ENCODE data around the gene IQCN.
A peak's percentile ranks its signal among the peaks of the same experiment; 100 is the strongest.

Gene IQCN, protein sequence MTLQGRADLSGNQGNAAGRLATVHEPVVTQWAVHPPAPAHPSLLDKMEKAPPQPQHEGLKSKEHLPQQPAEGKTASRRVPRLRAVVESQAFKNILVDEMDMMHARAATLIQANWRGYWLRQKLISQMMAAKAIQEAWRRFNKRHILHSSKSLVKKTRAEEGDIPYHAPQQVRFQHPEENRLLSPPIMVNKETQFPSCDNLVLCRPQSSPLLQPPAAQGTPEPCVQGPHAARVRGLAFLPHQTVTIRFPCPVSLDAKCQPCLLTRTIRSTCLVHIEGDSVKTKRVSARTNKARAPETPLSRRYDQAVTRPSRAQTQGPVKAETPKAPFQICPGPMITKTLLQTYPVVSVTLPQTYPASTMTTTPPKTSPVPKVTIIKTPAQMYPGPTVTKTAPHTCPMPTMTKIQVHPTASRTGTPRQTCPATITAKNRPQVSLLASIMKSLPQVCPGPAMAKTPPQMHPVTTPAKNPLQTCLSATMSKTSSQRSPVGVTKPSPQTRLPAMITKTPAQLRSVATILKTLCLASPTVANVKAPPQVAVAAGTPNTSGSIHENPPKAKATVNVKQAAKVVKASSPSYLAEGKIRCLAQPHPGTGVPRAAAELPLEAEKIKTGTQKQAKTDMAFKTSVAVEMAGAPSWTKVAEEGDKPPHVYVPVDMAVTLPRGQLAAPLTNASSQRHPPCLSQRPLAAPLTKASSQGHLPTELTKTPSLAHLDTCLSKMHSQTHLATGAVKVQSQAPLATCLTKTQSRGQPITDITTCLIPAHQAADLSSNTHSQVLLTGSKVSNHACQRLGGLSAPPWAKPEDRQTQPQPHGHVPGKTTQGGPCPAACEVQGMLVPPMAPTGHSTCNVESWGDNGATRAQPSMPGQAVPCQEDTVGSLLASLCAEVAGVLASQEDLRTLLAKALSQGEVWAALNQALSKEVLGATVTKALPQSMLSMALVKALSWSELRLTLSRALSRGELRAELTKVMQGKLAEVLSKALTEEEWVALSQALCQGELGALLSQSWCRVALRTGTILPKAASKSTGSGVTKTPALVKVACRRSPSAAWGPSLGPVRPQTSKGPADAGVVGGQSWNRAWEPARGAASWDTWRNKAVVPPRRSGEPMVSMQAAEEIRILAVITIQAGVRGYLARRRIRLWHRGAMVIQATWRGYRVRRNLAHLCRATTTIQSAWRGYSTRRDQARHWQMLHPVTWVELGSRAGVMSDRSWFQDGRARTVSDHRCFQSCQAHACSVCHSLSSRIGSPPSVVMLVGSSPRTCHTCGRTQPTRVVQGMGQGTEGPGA (N-terminal part only)

DNA sequence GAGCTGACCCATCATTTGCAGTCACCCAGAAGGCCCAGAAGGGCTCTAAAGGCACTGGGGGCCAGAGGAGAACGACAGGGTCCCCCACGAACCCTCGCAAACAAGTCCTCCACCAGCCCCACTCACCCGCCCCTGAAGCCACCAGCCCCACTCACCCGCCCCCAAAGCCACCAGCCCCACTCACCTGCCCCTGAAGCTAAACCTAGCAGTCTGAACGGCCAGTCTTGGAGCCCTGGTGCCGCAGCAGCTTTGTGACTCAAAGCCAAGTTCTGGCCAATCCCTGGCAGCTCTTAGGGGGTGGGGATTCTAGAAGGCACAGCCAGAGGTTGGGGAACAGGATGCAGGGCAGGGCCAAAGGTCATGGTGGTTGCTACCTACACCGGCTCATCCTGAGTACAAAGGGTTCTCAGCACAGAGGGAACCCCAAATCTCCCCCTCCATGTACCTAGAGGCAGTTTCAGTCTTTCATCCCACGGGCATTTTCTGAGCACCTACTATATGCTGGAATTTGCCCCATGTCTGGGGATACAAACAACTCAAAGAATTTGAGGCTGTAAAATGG, at the start of gene IQCN:
Gene IQCN, minus strand, starts transcription at position 234 of the 562 bp plus-strand sequence. CDS start 4,974 bp downstream, outside the sequence.
- DNase-seq (ENCODE audit: low spot score) = no peak

DNA sequence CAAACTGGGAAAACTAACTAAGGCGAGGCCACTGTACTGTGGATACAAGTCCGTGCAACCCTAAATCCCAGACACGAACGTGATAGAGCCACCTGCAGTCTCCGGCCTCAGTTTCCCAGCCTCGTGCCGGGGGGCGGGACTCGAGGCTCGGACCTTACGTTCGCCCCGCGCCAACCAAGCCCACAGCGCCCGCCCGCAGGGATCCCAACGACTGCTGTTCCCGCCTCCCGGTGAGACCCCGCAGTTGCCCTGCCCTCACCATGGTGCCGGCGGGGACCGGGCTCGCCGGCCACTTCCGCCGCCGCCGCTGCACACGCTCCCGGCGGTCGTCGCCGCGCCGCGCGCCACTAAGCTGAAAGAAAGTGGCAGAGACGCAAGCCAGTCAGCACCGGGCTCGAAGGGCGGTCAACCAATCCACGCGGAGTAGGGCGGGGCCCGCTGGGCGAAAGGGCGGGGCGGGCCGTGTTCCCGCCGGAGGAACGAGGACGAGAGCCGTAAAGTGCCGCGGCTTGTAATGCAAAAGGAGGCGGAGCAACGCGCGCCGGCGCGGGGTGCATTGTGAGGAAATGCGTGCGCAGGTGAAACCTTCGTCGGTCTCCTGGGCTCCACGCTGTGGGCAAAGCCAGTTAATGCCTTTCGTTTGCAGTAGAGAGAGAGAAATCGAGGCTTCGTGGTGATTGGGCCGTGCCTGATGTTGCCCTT, 48.7 kb upstream of the IQCN start, which contains the start of gene LSM4:
Gene LSM4, minus strand, starts transcription at position 318 of the 702 bp plus-strand sequence. Its CDS starts 56 bp downstream, at position 262.
- DNase-seq (ENCODE audit: low spot score) = peak; percentile 99

DNA sequence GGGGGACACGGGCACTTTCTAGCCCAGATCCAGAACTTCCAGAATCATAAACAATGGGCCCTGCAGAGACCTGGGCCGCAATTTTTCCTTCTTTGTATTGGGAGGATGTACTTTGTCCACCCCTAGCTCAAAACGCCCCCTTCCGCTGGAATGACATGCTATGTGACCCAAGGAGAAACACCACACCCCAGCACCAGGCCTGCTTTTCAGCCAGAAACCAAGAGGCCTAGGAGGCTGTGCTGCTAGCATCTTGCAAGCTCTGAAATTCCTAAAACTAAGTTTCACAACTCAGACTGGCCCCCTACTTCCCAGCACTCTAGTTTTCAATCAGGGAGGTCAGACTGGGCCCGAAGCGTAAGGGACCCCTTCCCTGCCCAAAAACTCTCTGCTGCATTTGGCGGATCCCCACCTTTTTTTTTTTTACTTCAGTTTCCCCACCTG, 48.1 kb upstream of the IQCN start:
- peak; percentile 21 for DNase-seq (ENCODE audit: low spot score)

DNA sequence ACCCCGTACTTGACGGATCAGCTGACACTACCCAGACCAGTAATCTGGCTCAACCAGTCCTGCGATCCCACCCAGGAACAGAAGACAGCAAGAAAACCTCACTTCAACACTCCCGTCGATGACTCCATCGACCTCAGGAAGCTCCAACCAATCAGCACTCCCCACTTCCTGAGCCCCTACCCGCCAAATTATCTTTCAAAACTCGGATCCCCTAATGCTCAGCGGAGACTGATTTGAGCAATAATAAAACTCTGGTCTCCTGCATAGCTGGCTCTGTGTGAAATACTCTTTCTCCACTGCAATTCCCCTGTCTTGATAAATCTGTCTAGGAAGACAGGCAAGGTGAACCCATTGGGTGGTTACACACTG, 47.5 kb upstream of the IQCN start:
- DNase-seq (ENCODE audit: low spot score) = peak; percentile 39

DNA sequence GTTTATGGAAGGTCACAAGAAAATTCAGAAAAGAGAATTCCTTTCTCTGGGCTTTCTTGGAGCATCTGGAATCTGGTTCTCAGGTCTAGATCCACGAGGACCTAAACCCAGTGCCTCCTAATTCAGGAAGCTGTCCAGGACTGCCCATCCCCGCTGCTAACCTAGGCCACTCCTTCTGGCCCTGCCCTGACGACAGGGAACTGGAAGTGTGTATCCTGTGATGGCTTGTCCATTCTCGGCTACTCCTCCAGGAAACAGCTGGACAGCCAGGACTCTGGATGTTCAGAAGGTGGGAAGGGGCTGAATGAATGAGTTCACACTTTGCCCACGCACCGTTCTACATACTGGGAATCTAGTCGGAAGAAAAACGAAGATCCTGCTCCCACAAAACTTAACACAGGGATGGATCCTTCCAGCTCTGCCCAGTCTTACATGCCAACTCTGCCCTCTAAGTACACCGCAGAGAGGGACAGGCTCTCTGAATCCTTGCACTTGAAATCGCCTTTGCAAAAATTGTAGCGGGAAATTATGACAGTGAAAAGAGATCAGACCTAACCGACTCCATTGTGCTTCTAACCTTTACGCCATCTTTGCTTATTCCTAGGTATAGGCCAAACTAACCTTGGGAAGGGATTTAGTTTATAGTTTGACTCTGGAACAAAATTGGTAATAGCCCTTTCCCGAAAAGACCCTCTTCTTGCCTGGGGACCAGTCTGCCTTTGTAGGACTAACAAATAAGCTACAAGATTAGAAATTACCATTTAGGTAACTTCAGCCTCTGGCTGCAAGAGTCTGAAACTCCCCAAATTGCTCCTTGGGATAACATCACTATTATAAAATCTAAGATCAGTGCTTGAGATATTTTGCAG, 46.8 kb upstream of the IQCN start:
- DNase-seq (ENCODE audit: low spot score) = no peak

DNA sequence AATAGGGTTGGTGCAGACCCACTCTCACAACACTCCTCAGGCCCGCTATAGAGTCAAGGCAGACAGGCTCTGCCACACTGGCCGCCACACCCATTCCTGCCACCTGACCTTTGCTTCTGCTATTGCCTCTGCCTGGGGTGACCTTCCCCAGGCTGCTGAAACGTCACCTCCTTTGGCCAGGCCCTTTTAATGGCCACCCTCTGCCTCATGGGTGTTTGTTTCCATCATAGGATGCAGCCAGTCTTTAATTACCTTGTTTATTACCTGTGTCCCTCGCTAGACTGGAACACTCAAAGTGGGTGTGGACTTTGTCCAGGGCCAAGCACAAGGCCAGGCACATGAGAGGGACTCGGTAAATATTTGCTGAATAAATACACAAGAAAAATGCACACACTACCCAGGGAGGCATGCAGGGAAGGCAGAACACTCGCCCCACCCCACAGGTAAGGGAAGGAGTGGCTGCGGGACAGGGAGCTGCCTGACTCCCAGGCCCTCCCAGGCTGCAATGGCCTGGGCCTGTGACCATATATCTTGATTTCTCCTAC, 45.4 kb upstream of the IQCN start:
- no peak for DNase-seq (ENCODE audit: low spot score)

DNA sequence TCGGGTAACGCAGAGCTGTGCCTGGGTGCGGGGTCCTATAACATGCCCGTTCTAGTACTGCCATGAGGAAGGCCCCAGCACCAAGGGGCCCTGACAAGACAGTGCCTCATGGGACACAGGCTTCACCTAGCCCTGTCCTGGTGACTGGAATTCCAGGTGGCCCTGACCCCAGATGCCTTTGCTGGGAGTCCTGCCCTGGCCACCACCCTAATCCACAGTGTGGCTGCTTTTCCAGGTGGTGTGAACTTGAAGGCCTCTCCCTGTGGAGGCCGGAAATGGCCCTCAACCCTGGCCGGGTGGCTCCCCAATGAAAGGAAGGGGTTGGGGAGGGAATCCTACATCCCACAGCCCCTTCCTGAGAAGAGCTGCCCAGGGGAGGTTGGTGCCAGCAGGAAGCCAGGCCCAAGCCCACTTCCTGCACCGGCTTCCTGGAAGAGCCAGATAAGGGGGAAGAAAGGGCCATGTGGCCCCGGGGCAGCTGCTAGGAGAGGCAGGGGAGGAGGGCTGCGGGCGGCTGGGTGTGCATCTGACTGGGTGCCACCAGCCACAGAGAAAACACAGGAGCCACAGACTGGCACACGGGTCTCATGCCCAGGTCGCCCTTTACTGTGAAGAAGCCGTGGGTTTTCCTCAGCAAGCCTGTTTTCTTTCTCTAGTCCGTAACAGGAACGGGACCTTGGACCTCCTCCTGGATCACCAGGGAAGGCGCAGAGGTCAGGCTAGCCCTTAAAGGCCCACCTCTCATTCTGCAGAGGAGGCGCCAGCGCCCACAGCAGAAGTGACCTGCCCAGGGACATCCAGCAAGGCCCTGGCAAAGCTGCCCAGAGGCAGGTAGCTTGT, 43.9 kb upstream of the IQCN start:
- DNase-seq (ENCODE audit: low spot score) = peak; percentile 60

DNA sequence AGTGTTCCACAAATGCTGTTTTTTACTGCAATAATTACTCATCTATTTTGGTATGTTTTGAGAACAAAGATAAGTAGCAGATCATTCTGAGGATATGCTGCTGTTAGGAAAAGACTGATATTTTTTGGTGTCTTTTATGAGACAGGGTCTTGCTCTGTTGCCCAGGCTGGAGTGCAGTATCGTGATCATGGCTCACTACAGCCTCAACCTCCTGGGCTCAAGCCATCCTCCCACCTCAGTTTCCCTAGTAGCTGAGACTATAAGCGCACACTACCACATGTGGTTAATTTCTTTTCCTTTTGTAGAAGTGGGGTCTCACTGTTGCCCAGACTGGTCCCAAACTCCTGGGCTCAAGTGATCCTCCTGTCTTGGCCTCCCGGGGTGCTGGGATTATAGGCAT, 39.1 kb upstream of the IQCN start:
- DNase-seq (ENCODE audit: low spot score) = no peak

DNA sequence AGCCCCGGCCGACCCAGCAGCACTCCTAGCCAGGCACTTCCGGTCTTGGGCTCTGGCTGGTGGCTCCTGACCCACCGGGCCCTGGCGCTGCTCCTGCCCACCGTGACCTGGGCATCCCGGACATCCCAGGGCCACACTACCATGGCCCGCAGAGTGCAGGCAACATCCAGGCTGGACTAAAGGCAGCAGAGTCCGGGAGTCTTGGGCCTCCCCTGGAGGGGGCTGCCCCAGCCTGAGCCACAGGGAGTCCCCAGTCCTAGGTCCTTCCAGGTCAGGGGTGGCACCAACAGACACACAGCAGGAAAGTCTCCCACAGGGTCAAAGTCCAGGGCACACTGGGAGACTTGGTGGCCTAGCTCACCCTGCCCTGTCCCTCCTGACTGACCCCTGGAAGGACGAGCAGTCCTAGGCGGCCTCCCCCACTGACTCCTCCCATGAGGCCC, 37.9 kb upstream of the IQCN start:
- no peak for DNase-seq (ENCODE audit: low spot score)

DNA sequence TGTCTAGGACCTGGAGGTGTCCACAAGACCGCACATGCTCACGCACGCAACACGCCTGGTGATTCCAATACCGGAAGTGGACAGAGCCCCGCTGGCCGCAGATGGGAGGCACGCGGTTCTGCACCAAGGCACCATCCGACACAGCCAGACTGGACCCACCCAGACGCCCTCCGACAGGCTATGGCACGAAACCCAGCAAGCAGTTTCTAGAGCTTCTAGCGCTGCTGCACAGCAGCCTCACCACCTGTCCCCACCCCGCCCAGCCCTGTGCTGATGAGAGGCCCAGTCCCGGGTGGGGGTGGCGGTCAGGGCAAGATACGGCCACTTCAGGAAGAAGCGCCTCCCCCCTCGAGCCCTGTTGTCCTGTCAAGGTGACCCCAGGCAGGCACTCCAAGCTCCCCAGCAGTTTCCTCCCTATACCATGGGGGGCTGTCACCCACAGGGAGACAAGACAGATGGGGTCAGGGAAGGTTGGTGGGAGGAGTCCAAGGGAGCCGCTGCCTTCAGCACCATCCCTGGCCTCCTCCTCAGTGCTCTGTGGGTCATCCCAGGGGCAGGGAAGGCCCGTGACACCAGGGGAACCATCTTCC, 37.3 kb upstream of the IQCN start:
- DNase-seq (ENCODE audit: low spot score) = no peak

DNA sequence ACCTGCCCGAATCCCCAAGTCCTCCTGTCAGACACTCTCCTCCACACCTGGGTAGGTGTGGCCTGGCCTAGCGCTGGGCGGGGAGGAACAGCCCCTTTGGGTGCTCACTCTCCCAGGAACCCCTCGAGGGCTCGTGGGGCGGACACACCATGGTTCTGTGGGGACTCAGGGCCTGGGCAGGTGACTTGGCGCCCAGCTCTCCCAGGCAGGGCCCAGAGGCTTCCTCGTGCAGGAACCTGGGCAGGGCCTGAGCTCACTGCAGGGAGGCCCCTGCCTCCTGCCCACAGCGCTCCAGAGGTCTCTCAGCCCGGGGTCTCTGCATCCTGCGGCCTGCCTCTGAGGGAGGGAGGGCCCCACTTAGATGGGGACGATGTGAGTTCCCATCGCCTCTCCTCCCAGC, 36.7 kb upstream of the IQCN start:
- DNase-seq (ENCODE audit: low spot score) = no peak

DNA sequence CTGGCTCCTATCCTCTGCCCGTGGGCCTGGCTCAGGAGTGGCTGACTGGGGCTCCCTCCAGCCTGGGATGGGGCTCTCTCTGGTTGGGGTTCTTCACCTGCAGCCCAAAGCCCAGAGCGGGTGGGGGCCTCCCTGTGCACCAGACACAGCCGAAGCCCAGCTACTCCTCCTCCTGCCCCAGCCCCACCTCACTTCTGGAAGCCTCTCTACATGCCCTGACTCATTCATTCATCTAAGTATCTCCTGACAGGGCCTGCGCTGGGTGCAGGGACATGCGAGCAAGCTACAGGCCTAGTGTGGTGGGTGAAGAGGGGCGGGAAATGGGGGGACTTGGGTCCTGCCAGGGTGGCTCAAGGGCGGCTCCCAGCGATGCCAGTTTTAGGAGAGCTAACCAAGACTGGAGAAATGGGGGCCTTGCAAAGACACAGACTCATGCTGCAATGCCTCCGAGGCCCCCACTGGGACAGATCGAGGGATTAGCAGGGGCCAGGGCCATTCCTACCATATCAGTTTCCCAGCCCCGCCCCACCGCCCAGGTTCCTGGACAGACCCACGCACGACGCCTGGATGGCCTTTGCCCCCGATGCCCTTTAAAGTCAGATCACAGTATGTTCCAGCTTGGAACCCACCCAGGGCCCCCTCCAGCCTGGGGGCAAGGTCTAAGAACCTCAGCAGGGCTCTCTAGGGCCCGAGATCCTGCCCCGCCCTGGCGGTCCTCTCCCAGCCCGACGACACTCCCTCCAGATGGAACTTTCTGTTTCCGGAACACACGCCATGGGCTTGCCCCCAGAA, 36.1 kb upstream of the IQCN start:
- no peak for DNase-seq (ENCODE audit: low spot score)

DNA sequence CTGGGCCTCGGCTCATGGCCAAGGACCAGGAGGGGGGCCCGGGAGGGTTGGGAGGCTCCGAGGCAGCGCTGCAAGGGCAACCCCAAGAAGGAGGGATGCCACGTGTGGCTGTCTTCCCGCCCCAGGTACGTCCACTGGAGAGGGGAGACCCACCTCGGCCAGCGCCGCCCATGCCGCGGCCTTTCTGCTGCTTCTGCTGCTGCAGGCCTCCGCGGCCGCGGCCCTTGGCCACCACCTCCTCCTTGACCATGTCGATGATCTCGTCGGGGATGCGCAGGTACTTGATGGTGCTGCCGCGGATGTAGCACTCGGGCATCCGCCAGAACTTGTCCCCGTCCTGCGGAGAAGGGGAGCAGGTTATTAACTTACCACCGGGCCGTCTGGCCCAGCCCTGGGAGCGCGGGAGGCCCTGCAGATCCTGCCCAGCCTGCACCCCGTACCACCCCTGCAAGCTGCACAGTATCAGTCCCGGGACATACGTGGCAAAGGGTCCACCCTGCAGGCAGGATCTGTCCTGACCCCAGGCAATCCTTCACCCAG, 35.3 kb upstream of the IQCN start:
- no peak for DNase-seq (ENCODE audit: low spot score)

DNA sequence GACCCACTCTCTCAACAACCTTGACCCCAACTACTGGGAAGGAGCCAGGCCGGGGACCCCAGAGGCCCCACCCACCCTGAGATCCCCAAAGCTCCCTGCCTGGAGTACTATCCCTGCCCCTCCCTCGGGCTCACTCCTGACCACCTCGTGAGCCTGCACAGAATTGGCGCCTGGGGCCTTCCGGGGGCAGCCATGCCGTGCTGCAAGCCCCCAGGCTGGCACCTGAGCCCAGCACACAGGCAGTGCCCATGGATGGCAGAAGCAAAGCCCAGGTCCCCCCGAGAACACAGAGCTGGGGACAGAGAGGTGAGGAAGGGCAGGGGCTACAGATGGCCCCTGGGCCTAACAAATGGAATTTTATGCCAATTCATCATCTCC, 34.7 kb upstream of the IQCN start:
- DNase-seq (ENCODE audit: low spot score) = no peak

DNA sequence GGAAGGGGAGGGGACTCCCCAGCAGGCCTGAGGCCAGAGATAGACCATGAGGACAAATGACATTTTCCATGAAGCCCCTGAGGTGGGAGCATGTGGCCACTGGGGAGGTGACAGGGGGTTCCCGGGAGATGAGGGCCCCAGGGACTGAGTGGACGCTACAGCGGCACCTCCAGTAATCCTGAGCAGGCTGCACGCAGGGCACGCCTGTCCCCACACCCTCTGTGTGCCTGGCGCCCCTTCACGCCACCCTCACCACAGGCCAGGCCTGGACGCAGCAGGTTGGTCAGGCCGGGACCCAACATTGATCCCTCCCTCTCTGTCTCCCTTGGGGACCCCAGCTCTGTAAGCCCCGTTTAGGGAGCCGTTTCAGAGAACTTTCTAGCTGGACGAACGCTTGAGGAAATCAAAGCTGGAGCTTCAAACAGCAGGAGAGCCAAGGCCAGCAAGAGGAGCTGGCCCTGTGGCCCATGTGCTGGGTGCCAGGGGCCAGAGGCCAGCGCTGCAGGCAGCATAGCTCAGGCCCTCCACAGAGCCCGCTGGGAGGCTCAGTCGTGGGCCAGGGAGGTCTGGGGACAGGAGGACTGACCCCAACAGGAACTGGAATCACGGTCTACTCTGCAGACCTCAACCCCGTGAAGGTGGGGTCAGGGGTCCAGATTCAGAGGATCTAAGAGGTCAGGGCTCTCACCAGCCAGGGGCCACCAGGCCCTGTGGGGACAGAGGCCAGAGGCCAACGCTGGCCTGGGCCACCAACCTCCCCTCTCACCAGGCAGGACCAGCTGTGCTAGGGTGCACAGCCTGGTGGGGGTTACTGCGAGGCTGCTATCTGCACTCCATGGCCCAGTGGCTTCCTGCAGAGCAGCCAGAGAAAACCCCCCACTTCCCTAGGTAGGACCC, 34.0 kb upstream of the IQCN start:
- no peak for DNase-seq (ENCODE audit: low spot score)

DNA sequence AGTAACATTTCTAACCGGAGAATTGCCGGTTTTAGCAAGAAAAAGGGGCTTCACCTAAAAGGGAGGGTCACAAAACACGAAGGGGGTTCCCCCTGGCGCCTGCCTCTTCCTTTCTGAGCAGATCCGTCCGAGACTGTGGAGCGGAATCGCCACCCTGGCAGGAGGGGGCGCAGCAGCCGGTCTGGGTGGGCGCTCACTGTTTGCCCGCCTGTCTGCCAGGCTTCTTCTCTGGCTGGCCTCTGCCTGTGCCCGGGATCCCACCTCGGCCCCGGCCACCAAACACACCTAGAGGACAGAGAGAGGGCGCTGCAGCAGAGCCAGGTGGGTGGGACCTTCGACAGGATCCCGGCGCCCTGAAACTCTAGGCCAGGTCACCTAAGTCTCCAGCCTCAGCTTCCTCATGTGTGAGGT, 33.0 kb upstream of the IQCN start:
- peak; percentile 45 for DNase-seq (ENCODE audit: low spot score)
